NK-92 (cell line): Measurements from ENCODE around the gene OR6Q1.
"Not testable (repeated sequence)": the region's sequence is repeated elsewhere in the genome, so short reads cannot be mapped to it uniquely, and the experiment has no call there.

ENCODE experiments used
- DNase-seq: peaks from one replicate; lab custom pipeline; 2025; ENCODE audit not compliant: unreplicated experiment; lab: John Stamatoyannopoulos, UW

Gene OR6Q1, protein sequence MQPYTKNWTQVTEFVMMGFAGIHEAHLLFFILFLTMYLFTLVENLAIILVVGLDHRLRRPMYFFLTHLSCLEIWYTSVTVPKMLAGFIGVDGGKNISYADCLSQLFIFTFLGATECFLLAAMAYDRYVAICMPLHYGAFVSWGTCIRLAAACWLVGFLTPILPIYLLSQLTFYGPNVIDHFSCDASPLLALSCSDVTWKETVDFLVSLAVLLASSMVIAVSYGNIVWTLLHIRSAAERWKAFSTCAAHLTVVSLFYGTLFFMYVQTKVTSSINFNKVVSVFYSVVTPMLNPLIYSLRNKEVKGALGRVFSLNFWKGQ

DNA sequence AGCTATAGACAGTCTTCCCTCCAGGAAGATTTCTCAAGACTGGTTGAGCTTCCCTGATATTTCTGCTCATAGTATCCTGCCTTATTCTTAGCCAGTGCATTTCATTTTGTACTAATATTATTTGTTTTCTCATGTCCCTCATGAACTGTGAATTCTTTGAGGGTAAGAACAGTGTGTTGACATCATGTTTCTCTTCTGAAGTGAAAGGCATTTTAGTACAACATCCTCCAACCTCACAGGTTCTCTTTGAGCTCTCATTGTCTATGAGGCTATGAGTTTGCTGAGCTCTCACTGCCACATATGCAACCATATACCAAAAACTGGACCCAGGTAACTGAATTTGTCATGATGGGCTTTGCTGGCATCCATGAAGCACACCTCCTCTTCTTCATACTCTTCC lies at the start of gene OR6Q1:
OR6Q1 (plus strand) TSS at position 301 of the 400 bp plus-strand sequence; CDS start at position 301, 0 bp downstream.
- no peak for DNase-seq

DNA sequence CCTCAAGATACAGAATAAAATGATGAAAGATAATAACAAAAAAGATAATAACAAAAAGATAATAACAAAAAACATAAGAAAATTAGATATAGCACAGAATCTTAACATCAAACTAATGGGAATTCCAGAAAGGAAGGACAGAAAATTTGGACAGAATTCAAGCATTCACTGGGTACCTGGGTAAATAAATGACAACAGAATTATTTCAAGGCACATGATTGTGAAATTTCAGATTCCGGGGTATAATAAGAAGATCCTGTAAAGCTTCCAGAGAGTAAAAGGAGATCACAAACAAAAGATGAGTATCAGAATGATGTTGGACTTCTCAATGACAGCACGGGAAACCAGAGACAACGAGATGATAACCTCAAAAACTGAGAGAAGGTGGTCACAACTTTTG lies 49.2 kb upstream of the OR6Q1 start:
- DNase-seq = no peak

DNA sequence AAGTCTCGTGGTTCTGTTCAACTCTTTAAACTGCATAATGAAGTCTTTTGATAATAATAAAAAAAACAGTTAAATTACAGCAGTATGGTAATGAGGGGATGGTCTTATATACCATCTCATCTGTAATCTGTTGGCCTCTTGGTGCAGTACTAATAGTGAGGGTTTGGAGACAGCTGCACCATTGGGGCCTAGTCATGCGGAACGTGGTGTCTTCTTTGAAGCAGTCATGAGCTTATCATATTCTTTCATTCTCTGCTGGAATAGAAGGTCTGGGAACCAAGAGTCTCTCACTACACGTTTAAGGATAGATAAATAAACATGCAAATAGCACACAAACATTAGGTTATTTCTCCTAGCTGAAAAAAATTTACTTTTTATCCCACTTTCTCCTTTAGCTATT lies 48.0 kb upstream of the OR6Q1 start:
- DNase-seq = no peak

DNA sequence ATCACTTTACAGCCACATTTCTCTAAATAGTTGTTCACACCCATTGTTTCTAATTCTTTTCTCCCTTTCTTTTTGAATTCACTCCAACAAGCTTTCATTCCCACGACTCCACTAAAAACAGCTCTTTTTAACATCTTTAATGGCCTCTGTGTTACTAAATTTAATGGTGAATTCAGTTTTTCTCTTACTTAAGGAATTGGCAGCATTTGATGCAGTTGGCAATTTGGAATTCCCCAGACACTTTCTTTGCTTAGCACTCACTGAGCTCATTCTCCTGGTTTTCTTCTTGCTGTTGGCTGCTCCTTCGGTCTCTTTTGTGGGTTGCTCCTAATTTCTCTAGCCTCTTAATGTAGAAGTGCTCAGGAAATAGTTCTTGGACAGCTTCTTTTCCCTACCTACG lies 47.6 kb upstream of the OR6Q1 start:
- no peak for DNase-seq

DNA sequence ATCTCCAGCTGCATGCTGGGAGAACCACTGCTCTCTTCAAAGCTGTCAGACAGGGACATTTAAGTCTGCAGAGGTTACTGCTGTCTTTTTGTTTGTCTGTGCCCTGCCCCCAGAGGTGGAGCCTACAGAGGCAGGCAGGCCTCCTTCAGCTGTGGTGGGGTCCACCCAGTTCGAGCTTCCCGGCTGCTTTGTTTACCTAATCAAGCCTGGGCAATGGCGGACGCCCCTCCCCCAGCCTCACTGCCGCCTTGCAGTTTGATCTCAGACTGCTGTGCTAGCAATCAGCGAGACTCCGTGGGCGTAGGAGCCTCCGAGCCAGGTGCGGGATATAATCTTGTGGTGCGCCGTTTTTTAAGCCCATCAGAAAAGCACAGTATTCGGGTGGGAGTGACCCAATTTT lies 31.2 kb upstream of the OR6Q1 start:
- DNase-seq = not testable (repeated sequence)

DNA sequence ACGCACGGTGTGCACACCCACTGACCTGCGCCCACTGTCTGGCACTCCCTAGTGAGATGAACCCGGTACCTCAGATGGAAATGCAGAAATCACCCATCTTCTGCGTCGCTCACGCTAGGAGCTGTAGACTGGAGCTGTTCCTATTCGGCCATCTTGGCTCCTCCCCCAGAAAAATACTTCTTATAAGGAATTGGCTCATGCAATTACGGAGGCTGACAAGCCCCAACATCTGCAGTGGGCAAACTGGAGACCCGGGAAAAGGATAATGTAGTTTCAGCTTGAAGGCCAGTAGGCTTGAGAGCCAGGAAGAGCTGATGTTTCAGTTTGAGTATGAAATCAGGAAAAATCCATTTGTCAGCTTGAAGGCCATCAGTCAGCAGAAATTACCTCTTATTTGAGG lies 30.7 kb upstream of the OR6Q1 start:
- not testable (repeated sequence) for DNase-seq

DNA sequence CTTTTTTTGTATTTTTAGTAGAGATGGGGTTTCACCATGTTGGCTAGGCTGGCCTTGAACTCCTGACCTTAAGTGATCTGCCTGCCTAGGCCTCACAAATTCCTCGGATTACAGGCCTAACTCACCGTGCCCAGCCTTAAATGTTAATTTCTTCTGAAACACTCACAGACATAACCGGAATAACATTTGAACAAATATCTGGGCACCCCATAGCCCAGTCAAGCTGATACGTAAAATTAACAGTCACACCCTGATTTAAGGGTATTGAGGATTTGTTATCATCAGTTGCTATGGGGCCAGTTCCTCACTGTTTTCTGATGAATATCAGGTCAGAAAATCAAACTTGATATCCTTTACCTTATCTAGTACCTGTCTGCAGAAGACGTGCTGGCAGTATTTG lies 30.1 kb upstream of the OR6Q1 start:
- no peak for DNase-seq

DNA sequence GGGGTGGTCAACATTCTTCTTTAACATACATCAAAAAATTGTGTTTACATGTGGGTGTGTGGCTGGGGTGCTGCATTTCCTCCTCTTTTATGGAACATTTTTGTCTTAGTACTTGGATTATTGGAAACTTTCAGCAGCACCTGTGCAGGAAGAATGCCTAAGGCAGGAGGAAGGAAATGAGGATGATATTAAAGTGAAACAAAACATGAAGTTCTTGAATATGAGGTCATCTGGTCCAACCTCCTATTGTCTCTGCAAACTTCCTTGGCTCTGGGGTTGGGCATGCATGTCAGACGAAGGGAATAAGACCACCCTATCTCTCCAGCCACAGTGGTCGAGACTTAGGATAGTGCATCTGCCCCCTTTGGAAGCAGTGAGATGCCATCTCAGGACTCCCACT lies 27.7 kb upstream of the OR6Q1 start:
- DNase-seq = no peak

DNA sequence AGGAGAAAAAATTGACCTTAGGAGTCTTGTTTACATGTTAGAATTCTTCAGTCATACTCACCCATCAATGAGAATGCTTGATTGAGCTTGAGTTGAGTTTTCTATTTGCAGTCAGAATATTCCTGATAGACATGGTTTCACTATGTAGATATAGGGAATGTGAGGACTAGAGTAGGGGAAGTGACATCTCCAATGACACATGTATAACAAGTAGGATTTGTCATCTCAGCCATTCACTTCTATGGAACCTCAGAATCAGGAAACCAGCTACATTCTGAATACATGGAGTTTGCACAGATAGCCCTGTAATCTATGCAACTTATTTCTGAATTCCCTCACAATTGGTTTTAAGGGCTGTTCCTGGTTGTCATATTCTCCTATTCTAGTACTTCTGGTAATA lies 27.2 kb upstream of the OR6Q1 start:
- no peak for DNase-seq

DNA sequence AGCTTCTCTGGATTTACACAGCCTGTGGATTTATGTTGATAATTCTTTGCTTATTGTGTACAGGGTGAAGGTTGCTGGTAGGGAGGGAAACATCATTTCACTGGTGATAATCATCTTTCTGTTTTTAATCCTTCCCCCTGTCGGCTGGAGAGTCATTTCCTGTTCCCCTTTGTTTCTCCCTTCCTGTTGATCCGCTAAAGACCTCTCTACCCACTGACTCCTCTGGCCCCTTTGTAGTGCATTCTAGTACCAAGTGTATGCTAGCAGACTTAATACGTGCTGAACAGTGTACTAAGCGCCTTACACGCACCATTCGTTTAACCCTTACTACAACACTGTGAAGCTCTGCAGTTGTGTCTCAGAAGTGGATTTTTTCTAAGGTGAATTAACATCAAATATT lies 26.1 kb upstream of the OR6Q1 start:
- DNase-seq = no peak

DNA sequence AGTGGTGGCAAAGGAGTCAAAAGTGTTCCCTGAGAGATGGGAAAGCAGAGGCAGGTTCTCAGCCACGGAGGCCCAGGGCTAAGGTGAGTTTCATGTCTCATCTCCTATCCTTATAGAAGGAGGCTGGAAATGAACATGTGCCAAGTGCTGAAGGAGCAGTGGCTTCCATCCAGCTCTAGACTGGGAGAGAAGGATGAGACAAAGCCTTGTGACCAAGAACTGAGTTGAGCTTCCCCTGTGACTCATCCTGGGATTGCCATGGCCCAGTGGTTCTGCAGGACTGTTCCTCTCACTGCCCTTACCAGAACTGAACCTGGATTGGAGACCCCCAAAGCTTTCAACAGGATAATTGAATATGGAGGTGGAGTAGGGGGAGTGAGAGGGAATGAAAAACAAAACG lies 23.8 kb upstream of the OR6Q1 start:
- DNase-seq = no peak

DNA sequence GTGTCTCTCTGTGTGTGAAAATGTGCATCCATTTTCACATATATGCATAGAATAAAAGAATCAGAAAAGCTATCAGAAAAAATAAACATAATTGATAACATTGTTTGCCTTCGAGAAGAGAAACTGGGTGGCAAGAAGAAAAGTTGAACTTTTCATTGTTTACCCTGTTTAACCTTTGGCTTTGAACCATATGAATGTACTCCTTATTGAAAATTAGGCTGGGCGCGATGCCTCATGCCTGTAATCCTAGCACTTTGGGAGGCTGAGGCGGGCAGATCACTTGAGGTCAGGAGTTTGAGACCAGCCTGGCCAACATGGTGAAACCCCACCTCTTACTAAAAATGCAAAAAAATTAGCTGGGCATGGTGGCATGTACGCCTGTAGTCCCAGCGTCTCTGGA lies 19.0 kb upstream of the OR6Q1 start:
- DNase-seq = no peak

DNA sequence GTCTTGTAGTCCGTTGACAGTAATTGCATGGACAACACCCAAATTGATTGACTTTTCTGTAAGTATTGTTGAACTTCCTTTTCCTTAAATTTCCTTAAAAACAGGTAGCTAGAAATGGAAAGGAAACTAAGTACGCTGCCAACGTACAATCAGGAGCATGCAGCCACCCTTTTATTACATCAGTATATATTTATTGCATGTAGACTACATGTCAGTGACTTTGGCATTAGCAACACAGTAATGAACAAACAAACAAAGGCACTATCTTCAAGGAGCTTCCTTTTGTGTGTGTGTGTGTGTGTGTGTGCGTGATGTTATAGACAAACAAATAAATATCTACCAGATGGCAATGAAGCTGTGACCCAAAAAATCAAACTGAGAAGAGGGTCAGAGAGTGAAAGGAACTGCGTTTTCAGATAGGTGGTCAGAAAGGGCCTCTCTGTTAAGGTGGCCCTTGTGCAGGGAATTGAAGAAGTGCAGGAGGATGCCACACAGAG lies 7.3 kb upstream of the OR6Q1 start, which contains the start of gene OR9Q1:
OR9Q1 (plus strand) TSS at position 447 of the 497 bp plus-strand sequence. CDS start 155,564 bp downstream, outside the sequence.
- no peak for DNase-seq

DNA sequence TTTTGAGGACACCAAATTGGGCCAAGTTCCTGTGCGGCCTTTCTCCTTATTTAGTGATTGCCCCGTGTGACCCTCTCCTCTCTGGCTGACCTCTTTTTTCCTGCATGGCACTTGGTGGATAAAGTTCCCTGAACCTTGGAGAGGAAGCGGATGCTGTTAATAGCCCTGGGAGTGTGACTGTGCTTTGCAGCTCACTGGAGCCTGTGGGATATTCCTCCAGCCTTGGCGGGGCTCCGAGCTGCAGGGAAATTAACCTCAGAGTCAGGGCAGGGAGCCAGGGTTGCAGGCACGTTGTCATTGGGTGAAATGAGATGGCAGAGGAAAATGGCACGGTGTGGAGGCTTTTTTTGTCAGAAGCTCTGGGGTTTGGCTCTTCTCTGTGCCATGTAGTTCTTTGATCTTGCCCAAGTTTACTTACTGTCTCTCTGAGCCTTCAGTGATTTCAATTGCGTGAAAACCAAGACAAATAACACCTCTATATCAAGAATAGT lies 6.1 kb upstream of the OR6Q1 start:
- no peak for DNase-seq

DNA sequence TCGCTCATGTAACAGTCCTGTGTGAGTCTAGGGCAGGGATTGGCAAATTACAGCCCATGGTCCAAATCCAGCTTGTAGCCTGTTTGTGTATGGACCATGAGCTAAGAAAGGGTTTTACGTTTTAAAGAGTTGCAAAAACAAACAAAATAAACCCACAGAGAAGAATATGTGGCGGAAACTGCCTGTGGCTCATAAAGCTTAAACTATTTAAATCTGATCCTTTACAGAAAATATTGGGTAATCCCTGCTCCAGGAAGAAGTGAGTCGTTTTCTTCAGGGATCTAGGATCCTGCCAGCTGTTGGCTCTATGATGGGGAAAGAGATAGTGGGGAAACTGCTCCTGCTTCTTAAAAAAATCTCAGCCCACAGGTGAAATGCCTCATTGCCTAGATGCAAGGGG lies 3.4 kb upstream of the OR6Q1 start:
- no peak for DNase-seq

DNA sequence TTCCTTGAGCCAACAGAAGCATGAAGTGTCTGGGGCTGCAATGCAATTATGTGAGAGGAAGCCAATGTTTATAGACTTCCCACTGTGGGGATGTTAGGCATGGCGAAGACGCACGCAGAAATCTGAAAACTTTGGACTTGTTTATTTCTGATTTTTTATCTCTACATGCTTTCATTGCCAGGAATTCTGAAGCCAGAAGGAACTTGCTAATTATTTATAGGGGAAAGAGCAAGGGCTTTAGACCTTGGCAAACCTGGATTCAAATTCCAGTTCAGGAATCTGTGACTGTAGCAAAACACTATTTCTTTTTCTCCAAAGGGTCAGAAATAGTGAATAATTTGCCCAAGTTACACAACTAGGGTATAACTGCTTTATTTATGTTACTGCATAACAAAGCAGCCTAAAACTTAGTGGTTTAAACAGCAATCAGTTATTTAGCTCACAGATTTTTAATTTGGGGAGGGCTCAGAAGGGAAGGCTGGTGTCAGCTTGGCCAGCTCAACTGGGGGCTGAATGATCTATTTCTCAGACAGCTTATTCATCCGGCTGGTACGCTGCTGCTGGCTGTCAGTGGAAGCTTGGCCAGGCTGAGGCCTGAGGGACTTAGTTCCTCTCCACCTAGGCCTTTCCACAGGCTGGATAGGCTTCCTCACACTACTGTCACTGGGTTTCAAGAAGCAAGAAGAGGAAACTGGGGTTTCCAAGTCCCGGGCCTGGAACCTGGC lies 1.9 kb upstream of the OR6Q1 start:
- no peak for DNase-seq

DNA sequence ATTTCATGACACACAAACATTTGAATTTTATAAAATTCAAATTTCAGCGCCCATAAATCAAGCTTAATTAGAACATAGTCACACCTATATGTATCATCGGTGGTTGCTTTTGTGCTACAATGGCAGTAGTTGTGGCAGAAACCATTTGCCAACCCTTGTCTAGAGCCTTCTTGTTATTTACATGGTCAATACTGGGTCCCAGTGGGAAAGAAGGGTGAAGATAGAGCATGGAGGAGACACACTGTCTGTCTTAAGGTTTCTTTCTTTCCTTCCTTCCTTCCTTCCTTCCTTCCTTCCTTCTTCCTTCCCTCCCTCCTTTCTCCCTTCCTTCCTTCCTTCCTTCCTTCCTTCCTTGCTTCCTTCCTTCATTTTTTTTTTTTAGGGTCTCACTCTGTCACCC lies 3.7 kb downstream of the OR6Q1 start:
- no peak for DNase-seq

DNA sequence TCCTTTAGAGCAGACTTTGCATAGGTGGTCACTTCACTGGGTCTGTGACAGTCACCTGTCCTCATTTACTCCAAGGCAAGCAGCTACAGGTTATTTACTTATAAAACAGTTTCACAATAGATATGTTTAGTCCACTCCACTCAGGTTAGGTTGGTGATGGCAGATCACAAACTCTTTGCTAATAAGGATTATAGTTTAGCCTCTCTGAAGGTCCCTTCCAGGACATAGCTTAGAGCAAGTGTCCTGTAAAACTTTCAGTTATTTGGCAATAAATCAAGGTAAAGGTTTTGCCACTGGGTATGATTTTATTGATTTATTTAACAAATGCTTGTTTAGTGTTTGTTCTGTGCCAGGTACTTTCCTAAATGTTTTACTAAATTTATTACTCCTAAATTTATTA lies 8.8 kb downstream of the OR6Q1 start:
- no peak for DNase-seq

DNA sequence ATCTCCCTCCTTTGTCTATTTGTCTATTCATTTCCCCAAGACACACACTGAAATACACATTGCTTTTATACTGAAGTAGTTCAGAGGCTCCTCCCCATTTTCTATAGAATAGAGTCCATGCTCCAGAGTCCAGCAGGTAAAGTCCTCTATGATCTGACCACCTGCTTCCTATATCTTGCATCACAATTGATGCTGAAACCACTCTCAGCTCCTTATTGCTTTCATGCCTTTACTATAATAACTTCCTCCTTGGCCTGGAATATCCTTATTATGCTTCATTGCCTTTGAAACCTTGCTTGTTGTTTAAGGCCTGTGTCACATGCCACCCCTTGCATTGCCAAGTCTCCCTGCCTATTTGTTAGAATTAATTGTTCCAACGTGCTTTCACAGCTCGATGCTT lies 12.6 kb downstream of the OR6Q1 start:
- DNase-seq = no peak

DNA sequence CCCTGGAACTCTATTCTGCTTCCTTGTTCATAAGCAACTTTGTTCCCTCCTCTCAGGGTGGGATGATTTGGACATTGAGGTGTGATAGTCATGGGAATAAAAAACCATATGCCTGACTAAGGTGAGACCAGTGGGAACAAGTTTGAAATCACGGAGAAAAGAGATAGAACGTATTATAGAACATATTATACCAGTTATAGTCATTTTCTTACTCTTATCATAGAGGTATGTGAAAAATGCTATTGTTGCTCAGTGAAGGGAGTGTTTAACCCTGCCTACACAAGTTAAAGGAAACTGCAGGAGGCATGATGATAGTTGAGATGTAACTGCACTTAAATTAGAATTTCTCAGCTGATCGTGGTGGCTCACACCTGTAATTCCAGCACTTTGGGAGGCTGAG lies 15.5 kb downstream of the OR6Q1 start:
- DNase-seq = no peak

DNA sequence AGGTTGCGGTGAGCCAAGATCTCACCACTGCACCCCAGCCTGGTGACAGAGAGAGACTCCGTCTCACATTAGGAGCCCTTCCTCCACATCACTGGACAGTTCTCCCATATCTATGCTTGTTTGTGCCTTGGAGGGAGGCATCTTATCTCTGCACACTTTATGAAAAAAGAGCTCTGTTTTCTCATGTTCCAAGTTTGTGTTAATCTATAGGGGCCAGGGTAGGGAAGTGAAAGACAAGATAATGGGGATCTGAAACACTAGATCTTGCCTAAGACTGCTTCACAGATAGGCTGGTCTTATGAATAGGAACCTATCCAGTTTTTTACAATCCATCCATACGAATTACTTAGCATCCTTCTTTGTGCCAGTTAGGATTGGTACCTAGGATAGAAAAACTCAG lies 17.1 kb downstream of the OR6Q1 start:
- DNase-seq = no peak

DNA sequence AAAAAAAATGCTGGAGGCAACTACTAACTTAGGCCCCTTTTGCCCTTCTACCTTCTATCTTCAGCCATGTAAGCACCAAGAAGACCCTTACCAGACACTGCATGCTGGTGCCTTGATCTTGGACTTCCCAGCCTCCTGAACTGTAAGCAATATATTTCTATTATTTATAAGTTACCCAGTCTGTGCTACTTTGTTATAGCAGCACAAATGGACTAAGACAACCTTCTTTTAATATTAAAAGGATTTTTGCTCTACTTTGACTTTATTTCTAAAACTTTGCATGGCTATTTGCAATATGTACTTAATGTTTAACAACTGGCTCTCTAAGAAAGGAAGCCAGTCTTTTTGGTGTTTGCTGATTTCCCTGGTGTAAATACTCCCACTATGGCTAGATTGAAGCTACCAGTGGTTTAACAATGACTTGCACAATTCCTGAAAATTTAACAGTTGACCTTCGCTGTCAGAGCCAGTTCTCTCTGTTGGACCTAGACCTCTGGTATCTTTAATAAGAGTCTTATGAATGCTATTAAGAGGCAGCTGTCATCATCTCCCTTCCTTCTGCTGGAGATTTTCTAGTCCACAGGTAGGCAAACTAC lies 25.2 kb downstream of the OR6Q1 start:
- no peak for DNase-seq
